SJCRH30 (cell line): ENCODE data around the gene TTC21B. TPM values are rescaled to one million over a fixed set of nuclear protein-coding genes. Genes with fewer than 3 reads are reported as not detected.
A peak's percentile ranks its signal among the peaks of the same experiment; 100 is the strongest.
"Not testable (repeated sequence)": the region's sequence is repeated elsewhere in the genome, so short reads cannot be mapped to it uniquely, and the experiment has no call there.

Experiments used
- DNase-seq, 2 experiments: peaks; one replicate each; pipeline ENCODE4 v3.0.0-alpha.2; 2015 to 2020
- H3K27ac ChIP-seq: fragments of 250-450 bp; sonication (Bioruptor Pico); 2 replicates; pipeline ENCODE4 v1.5.1; 2020; ENCODE audit warnings: mild to moderate bottlenecking, moderate library complexity
- H3K27me3 ChIP-seq: fragments of 250-450 bp; sonication (Bioruptor Pico); 2 replicates; pipeline ENCODE4 v1.5.1; 2020; ENCODE audit warnings: mild to moderate bottlenecking, moderate library complexity
- H3K36me3 ChIP-seq: fragments of 250-450 bp; sonication (Bioruptor Pico); 2 replicates; pipeline ENCODE4 v1.5.1; 2020; ENCODE audit warnings: mild to moderate bottlenecking, moderate library complexity
- H3K4me1 ChIP-seq: fragments of 250-450 bp; sonication (Bioruptor Pico); 2 replicates; pipeline ENCODE4 v1.5.1; 2020; ENCODE audit warnings: mild to moderate bottlenecking, moderate library complexity
- H3K4me3 ChIP-seq: fragments of 250-450 bp; sonication (Bioruptor Pico); 2 replicates; pipeline ENCODE4 v1.5.1; 2020; ENCODE audit warnings: mild to moderate bottlenecking, moderate library complexity
- H3K9me3 ChIP-seq: fragments of 250-450 bp; sonication (Bioruptor Pico); replicated peaks from 2 replicates; pipeline ENCODE4 v1.5.1; 2020; ENCODE audit warnings: mild to moderate bottlenecking, moderate library complexity
- total RNA-seq: library from RNA; depleted of rRNA; stranded (reverse); fragments of >200 nt; shearing (Covaris generic); gene quantifications from 2 replicates; pipeline ENCODE4 v1.2.3, GENCODE V29; 2014

TTC21B gene
- total RNA-seq, 1 experiment from 2014 or later = 38.4 TPM

DNA sequence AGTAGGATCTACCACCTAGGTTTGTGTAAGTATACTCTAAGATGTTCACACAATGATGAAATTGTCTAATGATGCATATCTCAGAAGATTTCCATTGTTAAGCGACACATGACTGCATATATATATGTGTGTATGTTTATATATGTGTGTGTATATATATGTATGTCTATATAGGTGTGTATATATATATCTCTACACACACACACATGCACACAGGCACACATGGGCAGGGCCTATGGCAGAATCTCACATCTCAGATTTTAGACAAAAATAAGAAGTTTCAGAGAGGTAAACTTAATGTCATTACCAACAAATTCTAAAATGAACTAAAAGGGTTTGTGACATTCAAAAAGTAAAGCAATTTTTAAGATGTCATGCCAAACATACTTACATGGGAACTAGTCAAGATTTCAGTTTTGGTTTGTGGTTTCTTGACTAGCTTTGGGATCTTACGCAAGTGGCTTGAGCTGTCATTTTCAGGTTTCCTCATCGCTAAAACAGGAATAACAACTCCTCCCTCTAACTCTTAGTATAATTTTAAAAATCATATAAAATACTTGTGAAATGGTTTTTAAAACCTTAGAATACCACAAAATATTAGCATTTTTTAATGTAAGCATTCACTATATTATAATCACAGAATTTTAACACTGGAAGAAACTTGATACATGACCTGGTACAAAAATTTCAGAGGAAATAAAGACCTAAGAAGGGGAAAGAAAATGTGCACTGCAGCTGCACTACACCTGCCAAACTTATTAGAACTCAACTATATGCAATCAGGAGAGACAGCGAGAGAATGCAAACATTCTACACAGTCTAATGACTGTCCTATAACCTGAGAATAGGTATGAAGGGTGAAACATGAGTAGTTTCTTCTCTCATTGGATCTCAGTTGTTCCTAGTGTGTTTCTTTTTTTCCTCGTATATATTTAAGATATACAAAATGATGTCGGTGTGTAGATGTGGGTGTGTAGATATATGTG lies 75.7 kb downstream of the TTC21B start:
- H3K27me3 ChIP-seq = no peaks in the 10 kb centered on the region
- H3K4me3 ChIP-seq = no peak overlapping the region
- H3K4me1 ChIP-seq = no peaks in the 10 kb centered on the region
- DNase-seq = no peak
- H3K36me3 ChIP-seq = peaks cover 12% of the 10 kb centered on the region
- no peaks in the 10 kb centered on the region for H3K9me3 ChIP-seq
- no peak overlapping the region for H3K27ac ChIP-seq

DNA sequence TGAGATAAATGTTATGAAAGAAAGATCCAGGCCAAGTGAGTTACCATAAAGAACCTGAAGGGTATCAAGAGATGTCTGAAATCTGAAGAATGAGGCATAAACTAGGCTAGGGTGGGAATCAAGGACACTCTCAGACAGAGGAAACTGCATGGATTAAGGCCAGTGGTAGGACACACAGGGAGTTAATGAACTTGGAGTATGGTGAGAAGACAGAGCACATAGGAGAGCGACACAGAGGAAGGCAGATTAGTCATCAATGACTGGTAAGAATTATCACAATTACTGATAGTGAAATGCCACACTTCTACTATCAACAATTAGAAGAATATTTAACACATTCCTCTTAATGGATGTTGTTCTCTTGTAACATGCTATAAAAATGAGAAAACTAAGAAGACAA lies 76.9 kb downstream of the TTC21B start:
- H3K9me3 ChIP-seq = no peaks in the 10 kb centered on the region
- no peaks in the 10 kb centered on the region for H3K4me1 ChIP-seq
- no peak overlapping the region for H3K27ac ChIP-seq
- H3K4me3 ChIP-seq = no peak overlapping the region
- no peaks in the 10 kb centered on the region for H3K27me3 ChIP-seq
- no peak for DNase-seq
- peaks cover 9% of the 10 kb centered on the region for H3K36me3 ChIP-seq

DNA sequence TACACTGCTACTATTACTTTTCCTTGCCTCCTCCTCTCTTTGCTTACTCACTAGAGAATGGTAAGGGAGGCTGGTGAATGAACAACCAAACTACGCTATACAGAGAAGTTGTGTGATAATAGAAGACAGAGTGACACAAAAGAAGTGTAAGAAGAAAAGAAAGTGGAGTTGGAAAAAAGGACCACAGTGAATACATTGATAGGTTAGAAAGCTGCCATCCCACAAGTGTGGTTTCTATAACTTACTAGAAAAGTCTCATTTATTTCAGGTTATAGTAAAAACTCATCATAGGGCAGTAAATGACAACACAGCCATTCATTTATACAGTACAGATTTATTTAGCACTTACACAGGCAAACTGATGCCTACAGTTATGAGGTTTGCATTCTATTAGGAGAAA lies 77.3 kb downstream of the TTC21B start:
- Histone ChIP-seq H3K9me3 (no peaks in the 10 kb centered on the region), H3K27ac (no peak overlapping the region), H3K27me3 (no peaks in the 10 kb centered on the region), H3K4me1 (no peaks in the 10 kb centered on the region), H3K36me3 (peaks cover 9% of the 10 kb centered on the region), H3K4me3 (no peak overlapping the region)
- no peak for DNase-seq

DNA sequence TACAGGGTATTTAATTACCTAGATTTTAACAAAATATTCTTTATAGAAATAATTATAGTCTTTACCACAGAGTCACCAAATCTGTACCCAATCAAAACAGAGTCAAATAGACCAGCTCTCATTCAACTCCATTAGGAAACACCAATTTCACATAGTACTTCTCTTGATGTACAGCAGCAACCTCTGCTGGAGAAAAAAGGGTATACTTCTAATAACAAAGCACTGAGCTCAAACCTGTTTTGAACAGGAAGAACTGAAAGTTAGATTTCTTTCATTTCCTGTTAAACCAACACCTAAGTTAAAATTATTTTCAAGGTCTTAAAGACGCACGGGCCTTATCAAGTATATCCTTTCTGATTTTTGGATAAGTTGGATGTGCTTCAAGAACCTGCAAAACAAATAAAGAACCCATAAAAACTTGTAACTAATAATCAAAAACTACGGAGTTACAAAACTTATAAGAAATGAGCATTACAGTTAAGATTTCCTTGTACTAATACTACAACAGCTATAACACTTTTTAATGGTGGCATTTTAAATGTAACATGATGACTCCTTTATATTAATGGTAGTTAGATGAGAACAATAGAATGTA lies 79.0 kb downstream of the TTC21B start:
- H3K27me3 ChIP-seq = no peaks in the 10 kb centered on the region

DNA sequence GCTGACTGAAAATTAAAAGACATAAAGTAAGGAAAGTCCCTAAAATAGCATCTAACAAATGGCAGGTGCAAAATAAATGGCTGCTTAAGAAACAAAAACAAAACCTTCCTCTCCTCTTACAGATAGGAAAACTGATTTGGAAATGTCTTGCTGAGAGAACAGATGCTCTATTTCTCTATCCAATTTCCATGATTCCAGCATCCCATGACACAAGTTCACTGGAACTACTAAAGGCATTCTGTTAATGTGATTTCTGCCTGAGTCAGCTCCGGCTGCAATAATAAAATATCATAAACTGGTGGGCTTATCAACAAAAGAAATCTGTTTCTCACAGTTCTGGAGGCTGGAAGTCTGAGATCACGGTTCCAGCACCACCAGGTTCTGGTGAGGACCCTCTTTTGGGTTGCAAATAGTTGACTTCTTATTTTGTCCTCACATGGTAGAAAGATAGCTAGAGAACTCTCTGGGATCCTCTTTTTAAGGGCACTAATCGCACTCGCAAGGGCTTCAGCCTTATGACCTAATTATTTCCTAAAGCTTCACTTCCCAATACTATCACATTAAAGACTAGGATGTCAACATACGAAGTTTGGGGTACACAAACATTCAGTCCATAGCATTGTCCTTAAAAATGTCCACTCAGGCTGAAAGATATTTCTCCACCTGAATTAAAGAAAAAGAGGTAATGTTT lies 81.3 kb downstream of the TTC21B start:
- H3K27ac ChIP-seq = no peak overlapping the region
- no peaks in the 10 kb centered on the region for H3K9me3 ChIP-seq

More for the DNA sequence above, 79.0 kb downstream of the TTC21B start:
- no peak overlapping the region for H3K4me3 ChIP-seq
- peaks cover 2% of the 10 kb centered on the region for H3K36me3 ChIP-seq
- no peaks in the 10 kb centered on the region for H3K4me1 ChIP-seq
- peak; percentile 7 to 58 for DNase-seq
- no peak overlapping the region for H3K27ac ChIP-seq
- no peaks in the 10 kb centered on the region for H3K9me3 ChIP-seq

DNA sequence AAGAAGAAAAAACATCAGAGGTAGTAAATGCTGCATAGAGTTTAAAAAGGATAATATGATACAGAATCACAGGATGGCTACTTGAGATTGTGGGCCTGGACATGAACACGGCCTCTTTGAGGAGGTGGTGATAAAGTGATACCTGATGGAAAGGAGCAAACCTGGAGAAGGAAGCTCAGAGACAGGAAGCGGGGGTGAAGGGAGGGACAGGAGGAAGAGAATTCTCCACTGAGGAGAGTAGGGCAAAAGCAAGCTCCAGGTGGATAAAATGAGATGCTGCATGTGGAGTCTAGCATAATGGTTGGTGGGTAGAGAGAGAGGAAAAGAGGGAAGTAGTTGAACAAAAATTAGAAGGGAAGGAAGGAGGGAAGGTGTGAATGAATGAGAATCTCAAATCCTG lies 82.6 kb downstream of the TTC21B start:
- DNase-seq = no peak

More for the DNA sequence above, 81.3 kb downstream of the TTC21B start:
- H3K4me1 ChIP-seq = no peaks in the 10 kb centered on the region
- H3K4me3 ChIP-seq = no peak overlapping the region
- peaks cover 2% of the 10 kb centered on the region; the same call in 1 of the 2 replicates for H3K36me3 ChIP-seq
- no peak for DNase-seq
- H3K27me3 ChIP-seq = no peaks in the 10 kb centered on the region

DNA sequence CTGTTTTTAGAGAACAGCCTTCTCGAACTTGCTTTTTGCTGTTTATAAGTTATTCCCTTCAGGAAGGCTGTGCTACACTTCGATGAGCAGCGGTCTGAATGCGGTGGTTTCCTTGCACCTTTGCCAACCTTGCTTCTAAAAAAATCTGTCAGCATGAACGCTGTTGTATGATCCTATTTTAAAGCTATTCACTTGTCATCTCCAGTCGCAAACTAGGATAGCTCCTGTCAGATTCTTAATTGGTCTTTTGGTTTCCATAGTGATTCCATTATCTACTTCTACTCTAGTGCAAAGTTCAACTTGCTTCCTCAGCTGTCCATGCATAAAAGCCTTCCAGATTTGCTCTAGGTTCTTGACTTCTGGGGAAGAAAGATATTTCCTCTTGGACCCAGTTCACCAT lies 83.2 kb downstream of the TTC21B start:
- H3K36me3 ChIP-seq = peaks cover 2% of the 10 kb centered on the region; the same call in 1 of the 2 replicates
- DNase-seq = no peak
- no peak overlapping the region for H3K27ac ChIP-seq
- H3K9me3 ChIP-seq = no peaks in the 10 kb centered on the region
- H3K4me1 ChIP-seq = no peaks in the 10 kb centered on the region
- H3K4me3 ChIP-seq = no peak overlapping the region
- no peaks in the 10 kb centered on the region for H3K27me3 ChIP-seq

More for the DNA sequence above, 82.6 kb downstream of the TTC21B start:
- H3K4me1 ChIP-seq = no peaks in the 10 kb centered on the region
- H3K36me3 ChIP-seq = peaks cover 2% of the 10 kb centered on the region; the same call in 1 of the 2 replicates
- H3K9me3 ChIP-seq = no peaks in the 10 kb centered on the region
- no peak overlapping the region for H3K4me3 ChIP-seq
- no peak overlapping the region for H3K27ac ChIP-seq
- no peaks in the 10 kb centered on the region for H3K27me3 ChIP-seq

DNA sequence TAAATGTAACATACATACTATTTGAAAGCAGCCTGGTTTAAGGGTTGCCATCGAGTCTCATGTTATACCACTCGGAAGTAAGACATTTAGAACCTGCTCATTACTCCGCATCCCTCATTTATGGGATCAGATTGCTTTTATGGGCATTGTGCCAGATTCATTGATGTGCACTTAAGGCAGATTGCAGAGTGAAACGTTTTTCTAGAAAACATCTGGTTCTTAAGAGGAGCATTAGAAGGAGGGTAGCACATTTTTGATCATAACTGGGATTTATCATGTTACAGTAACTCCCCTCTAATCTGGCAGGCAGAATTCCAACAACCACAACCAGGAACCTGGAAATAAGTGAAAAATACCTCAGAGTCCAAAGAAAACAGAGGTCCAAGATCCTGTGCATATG lies 85.4 kb downstream of the TTC21B start:
- no peak overlapping the region for H3K27ac ChIP-seq
- H3K4me1 ChIP-seq = no peaks in the 10 kb centered on the region
- no peaks in the 10 kb centered on the region for H3K27me3 ChIP-seq
- peaks cover 1% of the 10 kb centered on the region; the same call in 1 of the 2 replicates for H3K36me3 ChIP-seq
- no peak overlapping the region for H3K4me3 ChIP-seq
- no peak for DNase-seq
- no peaks in the 10 kb centered on the region for H3K9me3 ChIP-seq

DNA sequence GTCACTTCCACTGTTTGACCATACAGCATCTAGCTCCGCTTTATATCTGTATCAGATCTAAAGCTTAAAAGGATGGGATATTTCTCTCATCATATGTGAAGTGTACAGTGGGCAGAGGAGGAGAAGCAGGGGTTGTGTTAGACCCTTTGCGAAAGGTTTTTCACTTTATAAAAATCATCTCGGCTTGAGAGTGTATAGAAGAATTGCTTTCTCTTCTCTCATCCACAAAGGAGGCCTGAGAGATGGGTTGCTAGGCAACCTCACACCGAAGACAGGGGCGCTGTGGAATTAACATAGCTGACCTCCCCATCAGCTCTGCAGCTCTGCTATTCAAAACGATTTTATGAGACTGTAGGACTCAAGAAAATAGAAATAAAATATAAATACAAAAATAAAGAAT lies 89.3 kb downstream of the TTC21B start:
- no peak for DNase-seq
- no peaks in the 10 kb centered on the region for H3K27me3 ChIP-seq
- no peak overlapping the region for H3K27ac ChIP-seq
- no peaks in the 10 kb centered on the region for H3K9me3 ChIP-seq
- H3K36me3 ChIP-seq = no peaks in the 10 kb centered on the region
- H3K4me1 ChIP-seq = no peaks in the 10 kb centered on the region
- no peak overlapping the region for H3K4me3 ChIP-seq

DNA sequence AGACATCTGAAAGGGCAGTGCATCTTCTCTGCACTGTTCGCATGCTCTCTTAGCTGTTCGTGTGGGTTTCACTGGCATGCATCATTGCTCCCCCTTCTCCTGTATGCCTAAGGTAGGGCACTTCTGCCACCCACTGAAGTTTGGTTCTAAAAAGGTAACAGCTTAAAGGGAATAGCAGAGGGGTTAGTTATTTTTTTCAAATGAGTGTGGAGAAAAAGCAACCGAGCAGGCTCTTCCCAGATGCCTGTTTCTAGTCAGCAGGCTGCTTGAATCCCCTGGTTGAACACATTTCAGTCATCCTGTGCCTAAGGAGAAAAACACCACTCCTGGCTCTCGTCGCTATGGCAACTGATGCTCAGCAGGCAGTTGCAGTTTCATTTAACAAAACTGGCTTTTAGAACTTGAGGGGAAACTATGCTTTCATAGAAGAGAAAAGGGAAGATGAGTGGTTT lies 89.7 kb downstream of the TTC21B start:
- H3K36me3 ChIP-seq = no peaks in the 10 kb centered on the region

DNA sequence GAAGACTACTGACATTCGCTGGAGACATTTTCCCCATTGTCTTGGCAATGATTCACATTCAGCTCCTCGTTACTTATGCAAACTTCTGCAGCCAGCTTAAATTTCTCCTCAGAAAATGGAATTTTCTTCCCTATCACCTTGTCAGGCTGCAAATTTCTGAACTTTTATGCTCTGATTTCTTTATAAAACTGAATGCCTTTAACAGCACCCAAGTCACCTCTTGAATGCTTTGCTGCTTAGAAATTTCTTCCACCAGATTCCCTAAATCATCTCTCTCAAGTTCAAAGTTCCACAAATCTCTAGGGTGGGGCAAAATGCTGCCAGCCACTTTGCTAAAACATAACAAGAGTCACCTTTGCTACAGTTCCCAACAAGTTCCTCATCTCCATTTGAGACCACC lies 92.5 kb downstream of the TTC21B start:
- DNase-seq, H3K27me3 ChIP-seq, H3K36me3 ChIP-seq, H3K27ac ChIP-seq, H3K4me3 ChIP-seq, H3K4me1 ChIP-seq, H3K9me3 ChIP-seq: not testable (repeated sequence)

More for the DNA sequence above, 89.7 kb downstream of the TTC21B start:
- no peak for DNase-seq
- Histone ChIP-seq H3K27ac (no peak overlapping the region), H3K4me3 (no peak overlapping the region), H3K4me1 (no peaks in the 10 kb centered on the region), H3K27me3 (no peaks in the 10 kb centered on the region), H3K9me3 (no peaks in the 10 kb centered on the region)

DNA sequence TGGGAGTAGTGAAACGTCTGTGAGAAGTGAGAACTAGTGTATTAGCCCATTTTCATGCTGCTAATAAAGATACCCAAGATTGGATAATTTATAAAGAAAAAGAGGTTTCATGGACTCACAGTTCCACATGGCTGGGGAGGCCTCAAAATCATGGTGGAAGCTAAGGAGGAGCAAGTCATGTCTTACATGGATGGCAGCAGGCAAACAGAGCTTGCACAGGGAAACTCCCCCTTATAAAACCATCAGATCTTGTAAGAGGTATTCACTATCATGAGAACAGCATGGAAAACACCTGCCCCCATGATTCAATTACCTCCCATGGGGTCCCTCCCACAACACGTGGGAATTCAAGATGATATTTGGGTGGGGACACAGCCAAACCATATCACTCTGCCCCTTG lies 93.9 kb downstream of the TTC21B start:
- not testable (repeated sequence) for H3K9me3 ChIP-seq, H3K27ac ChIP-seq, H3K27me3 ChIP-seq, H3K4me3 ChIP-seq, H3K36me3 ChIP-seq, DNase-seq, H3K4me1 ChIP-seq

DNA sequence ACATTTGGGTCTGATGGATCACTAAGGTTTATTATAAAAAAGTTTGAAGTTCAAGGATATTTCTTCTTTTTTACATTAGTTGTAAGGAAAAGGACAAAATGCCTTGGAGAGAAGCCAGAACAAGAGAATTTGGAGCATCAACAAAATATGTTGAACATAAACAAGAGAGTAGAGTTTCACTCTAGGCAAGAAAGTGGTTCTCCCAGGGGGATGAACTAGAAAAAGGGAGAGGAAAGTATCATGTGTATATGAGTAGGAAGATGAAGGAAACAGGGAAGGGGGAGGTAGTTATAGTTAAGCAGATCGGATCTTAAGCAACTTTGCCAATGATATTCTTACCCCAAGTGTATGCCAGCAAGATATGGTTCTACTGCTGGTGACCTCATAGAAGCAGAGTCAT lies 95.7 kb downstream of the TTC21B start:
- Histone ChIP-seq H3K27me3 (no peaks in the 10 kb centered on the region), H3K27ac (no peak overlapping the region), H3K4me1 (no peaks in the 10 kb centered on the region), H3K36me3 (no peaks in the 10 kb centered on the region), H3K4me3 (no peak overlapping the region), H3K9me3 (peaks cover 3% of the 10 kb centered on the region; the same call in 1 of the 2 replicates)
- peak in 1 of 2 experiments; percentile 6 for DNase-seq

DNA sequence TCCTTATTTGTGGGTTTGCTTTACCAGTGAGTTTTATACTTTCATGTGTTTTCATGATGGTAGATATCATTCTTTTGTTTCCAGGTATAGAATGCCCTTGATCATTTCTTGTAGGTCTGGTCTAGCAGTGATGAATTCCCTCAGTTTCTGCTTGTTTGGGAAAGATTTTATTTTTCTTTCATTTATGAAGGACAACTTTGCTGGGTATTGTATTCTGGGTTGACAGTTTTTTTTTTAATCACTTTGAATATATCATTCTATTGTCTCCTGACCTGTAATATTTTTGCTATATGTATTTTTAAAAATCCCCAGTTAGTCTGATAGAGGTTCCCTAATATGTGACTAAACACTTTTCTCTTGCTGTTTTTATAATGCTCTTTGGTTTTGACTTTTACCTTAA lies 101.2 kb downstream of the TTC21B start:
- no peak for DNase-seq
- H3K4me3 ChIP-seq = no peak overlapping the region
- H3K27ac ChIP-seq = no peak overlapping the region
- no peaks in the 10 kb centered on the region for H3K4me1 ChIP-seq
- H3K27me3 ChIP-seq = no peaks in the 10 kb centered on the region
- H3K9me3 ChIP-seq = peaks cover 3% of the 10 kb centered on the region; the same call in 1 of the 2 replicates
- no peaks in the 10 kb centered on the region for H3K36me3 ChIP-seq

DNA sequence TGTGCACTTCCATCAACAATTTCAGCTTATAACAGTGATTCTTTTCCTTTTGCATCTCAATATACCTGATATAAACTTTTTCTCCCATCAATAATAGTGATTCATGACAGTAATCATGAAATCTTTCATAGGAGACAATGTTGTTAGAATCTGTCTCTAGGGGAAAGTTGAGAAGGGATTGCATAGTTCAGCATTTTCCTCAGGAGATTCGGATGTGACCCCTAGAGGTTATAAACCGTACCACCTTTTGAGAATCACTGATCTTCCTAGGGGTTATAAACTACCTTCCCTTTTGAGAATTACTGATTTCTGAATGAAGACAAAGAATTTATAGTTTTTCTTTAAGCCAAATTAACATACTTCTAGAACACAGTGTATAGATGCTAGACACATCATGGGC lies 106.6 kb downstream of the TTC21B start:
- no peak overlapping the region for H3K27ac ChIP-seq
- H3K36me3 ChIP-seq = no peaks in the 10 kb centered on the region
- no peaks in the 10 kb centered on the region for H3K27me3 ChIP-seq
- no peak for DNase-seq
- H3K4me3 ChIP-seq = no peak overlapping the region
- no peaks in the 10 kb centered on the region for H3K9me3 ChIP-seq
- H3K4me1 ChIP-seq = no peaks in the 10 kb centered on the region
